Gastrocnemius medialis (tissue), 4 donors: Measurements from ENCODE around the gene TAOK3. TPM values are rescaled to one million over a fixed set of nuclear protein-coding genes. Genes with fewer than 3 reads are reported as not detected.

Experiments
- ATAC-seq, 2 donors: fragments of 150-250 bp; one replicate each; pipeline ENCODE4 v1.9.1; 2016
- DNase-seq, 2 donors: peaks; one replicate each; pipeline ENCODE4 v3.0.0-alpha.2; 2019
- H3K27ac ChIP-seq, 4 donors: fragments of 200-600 bp; sonication (generic); 1 replicate in 1 of 4; 2 replicates in 3 of 4; pipeline ENCODE4 v1.5.1; 2016 to 2018; ENCODE audit warnings: mild to moderate bottlenecking in 2 of 4, moderate library complexity in 1 of 4
- H3K27me3 ChIP-seq, 3 donors: fragments of 200-600 bp; sonication (generic) in 2 of 3; 1 replicate in 1 of 3; 2 replicates in 2 of 3; pipeline versions ENCODE4 v1.5.1 to v1.6.0; 2016 to 2019; ENCODE audit warnings: mild to moderate bottlenecking in 1 of 3, moderate library complexity in 1 of 3
- H3K36me3 ChIP-seq, 2 donors: fragments of 200-600 bp; sonication (generic) in 1 of 2; one replicate each; pipeline ENCODE4 v1.5.1; 2017 to 2018
- H3K4me1 ChIP-seq, 2 donors: fragments of 200-600 bp; sonication (generic) in 1 of 2; one replicate each; pipeline ENCODE4 v1.5.1; 2016 to 2017; ENCODE audit warnings: mild to moderate bottlenecking in 2 of 2
- H3K4me3 ChIP-seq, 4 donors: fragments of 200-600 bp; sonication (generic) in 3 of 4; 1 replicate in 1 of 4; 2 replicates in 3 of 4; pipeline ENCODE4 v1.5.1; 2016 to 2019; ENCODE audit warnings: mild to moderate bottlenecking in 2 of 4
- H3K9me3 ChIP-seq, 3 donors: fragments of 200-600 bp; sonication (generic) in 2 of 3; 1 replicate in 1 of 3; 2 replicates in 2 of 3; pipeline ENCODE4 v1.5.1; 2016 to 2019
- POLR2A ChIP-seq, 2 donors: fragments of 450-650 bp; IDR thresholded peaks; one replicate each; pipeline ENCODE4 v1.6.1; 2017; ENCODE audit warnings: antibody characterized with exemption in 2 of 2, mild to moderate bottlenecking in 2 of 2, moderate library complexity in 2 of 2
- in situ Hi-C, 4 donors: fragments of 200-750 bp; cut with MboI; loops; one replicate each; pipeline versions ENCODE4 v1.15.0 to v1.8.0; 2017; ENCODE audit warnings: low sequenced_read_pairs in 4 of 4
- intact Hi-C: fragments of 100-400 bp; cut with DNase I; formaldehyde crosslinking; loops from one replicate; pipeline ENCODE4 v1.15.1; 2023; ENCODE audit warnings: low total_unique reads
- total RNA-seq, 4 donors: library from RNA; depleted of rRNA; stranded (reverse); fragments of >200 nt; gene quantifications; one replicate each; pipeline versions ENCODE4 v1.1.0 to v1.2.3, GENCODE V29; 2016
- TF ChIP-seq, protein P1 (sequence below), 5 experiments: fragments of 450-650 bp in 3 of 5; fragments of 200-600 bp in 2 of 5; sonication (generic) in 2 of 5; IDR thresholded peaks in 4 of 5; conservative IDR thresholded peaks in 1 of 5; 1 replicate in 4 of 5; 2 replicates in 1 of 5; pipeline ENCODE4 v1.5.1; 2016 to 2019; ENCODE audit warnings: antibody characterized with exemption in 5 of 5, mild to moderate bottlenecking in 3 of 5, moderate library complexity in 3 of 5

Gene TAOK3
- total RNA-seq, 4 donors from 2014 or later, result 13.5 to 24.5 (median 15.1) TPM

DNA sequence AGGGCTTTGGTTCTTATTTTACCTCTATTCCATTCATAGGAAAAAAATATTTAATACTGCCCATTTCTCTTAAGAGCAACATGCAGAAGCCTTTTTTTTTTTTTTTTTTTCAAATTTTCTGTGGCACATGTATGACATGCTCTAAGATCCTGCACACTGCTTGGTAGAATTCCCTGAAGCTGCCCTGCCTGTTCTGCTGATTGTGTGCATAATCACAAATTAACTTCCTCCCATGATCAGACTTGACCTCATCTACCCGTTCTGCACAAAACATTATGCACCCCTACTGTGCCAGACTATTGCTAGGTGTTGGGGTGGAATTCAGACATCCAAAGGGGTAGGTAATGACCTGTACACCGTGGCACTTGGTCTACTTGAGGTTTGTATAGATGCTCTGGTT is 25.8 kb upstream of the TAOK3 start:
- intact Hi-C loops (no loop called here), in situ Hi-C loops (no loop called here)
- Histone ChIP-seq H3K36me3 (peaks cover 0 to 50% of the 10 kb centered on the region in 2 donors), H3K4me3 (no peak overlapping the region), H3K27ac (no peak overlapping the region), H3K4me1 (peaks cover 0 to 12% of the 10 kb centered on the region in 2 donors), H3K27me3 (no peaks in the 10 kb centered on the region), H3K9me3 (no peaks in the 10 kb centered on the region)
- no peak for TF ChIP-seq POLR2A (IDR thresholded peaks at IDR 0.05)
- TF ChIP-seq, protein P1, sequence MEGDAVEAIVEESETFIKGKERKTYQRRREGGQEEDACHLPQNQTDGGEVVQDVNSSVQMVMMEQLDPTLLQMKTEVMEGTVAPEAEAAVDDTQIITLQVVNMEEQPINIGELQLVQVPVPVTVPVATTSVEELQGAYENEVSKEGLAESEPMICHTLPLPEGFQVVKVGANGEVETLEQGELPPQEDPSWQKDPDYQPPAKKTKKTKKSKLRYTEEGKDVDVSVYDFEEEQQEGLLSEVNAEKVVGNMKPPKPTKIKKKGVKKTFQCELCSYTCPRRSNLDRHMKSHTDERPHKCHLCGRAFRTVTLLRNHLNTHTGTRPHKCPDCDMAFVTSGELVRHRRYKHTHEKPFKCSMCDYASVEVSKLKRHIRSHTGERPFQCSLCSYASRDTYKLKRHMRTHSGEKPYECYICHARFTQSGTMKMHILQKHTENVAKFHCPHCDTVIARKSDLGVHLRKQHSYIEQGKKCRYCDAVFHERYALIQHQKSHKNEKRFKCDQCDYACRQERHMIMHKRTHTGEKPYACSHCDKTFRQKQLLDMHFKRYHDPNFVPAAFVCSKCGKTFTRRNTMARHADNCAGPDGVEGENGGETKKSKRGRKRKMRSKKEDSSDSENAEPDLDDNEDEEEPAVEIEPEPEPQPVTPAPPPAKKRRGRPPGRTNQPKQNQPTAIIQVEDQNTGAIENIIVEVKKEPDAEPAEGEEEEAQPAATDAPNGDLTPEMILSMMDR (IDR thresholded peaks at IDR 0.05 in 4 of 5, conservative IDR thresholded peaks at IDR 0.05 in 1 of 5), result no peak
- ATAC-seq (no peak), DNase-seq (no peak)

DNA sequence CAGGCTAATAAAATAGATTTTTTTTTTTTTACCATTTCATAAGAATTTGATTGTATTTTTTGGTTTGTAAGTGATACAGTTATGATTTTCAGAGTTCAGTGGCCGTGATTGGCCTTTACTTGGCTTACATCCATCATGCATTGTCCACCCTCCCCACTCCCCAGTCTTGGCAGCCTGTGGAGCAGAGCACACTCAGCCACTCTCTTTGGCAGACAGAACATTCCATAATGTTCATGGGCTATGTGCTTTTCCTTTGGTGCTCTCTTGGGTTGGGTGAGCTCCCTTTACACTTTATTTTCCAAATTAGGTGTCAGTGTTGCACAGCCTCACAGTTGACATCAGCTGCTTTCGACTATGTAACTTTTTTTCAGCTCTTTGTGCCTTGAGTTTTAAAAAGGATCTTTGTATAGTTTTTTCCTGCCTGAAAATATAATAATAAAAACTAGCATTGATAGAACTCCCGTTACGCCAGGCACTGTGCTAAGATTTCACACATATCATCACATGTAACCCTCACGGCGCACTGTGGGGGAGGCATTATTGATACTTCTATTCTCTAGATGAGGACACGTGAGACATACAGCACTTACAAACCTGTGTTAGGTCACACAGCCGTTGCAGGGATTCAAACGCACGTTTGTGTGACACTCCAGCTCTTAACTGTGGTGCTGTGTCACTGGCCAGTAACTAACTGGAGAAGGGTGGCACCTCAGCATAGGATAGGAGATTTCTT is 25.2 kb upstream of the TAOK3 start:
- H3K27ac ChIP-seq, result no peak overlapping the region

DNA sequence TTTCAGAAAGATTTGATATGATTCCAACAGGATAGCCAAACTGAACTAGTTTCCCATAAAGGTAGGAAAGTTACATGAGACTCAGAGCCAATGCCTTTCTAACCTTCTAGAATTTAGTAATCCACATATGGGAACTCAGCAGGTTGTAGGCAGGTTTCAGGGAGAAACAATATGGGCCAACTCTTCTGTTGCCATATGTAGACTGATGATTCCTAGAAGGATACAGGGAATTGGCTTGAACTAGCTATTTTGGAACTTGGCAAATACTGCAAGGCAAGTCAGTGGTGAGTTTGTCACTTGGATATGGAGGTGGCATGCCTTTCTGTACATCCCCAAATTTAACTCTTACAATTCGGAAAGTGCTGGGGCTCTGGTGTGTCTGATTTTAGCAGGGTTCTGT is 19.1 kb upstream of the TAOK3 start:
- in situ Hi-C loops, result no loop called here
- ATAC-seq (no peak), DNase-seq (no peak)
- Histone ChIP-seq H3K4me3 (no peak overlapping the region), H3K27me3 (no peaks in the 10 kb centered on the region), H3K4me1 (peaks cover 11 to 13% of the 10 kb centered on the region in 2 donors), H3K9me3 (no peaks in the 10 kb centered on the region), H3K36me3 (peaks cover 0 to 68% of the 10 kb centered on the region in 2 donors), H3K27ac (peak overlapping the region in 1 of 4 donors; percentile 44)
- intact Hi-C loops, result no loop called here
- TF ChIP-seq, protein P1 (IDR thresholded peaks at IDR 0.05 in 4 of 5, conservative IDR thresholded peaks at IDR 0.05 in 1 of 5), result no peak
- TF ChIP-seq POLR2A (IDR thresholded peaks at IDR 0.05), result no peak

More for the DNA sequence above, 25.2 kb upstream of the TAOK3 start:
- intact Hi-C loops (no loop called here), in situ Hi-C loops (no loop called here)
- no peak overlapping the region for H3K4me3 ChIP-seq
- DNase-seq, result no peak
- no peaks in the 10 kb centered on the region for H3K9me3 ChIP-seq
- ATAC-seq, result no peak
- H3K4me1 ChIP-seq, result peaks cover 0 to 15% of the 10 kb centered on the region in 2 donors
- H3K27me3 ChIP-seq, result no peaks in the 10 kb centered on the region
- H3K36me3 ChIP-seq, result peaks cover 0 to 48% of the 10 kb centered on the region in 2 donors
- TF ChIP-seq POLR2A (IDR thresholded peaks at IDR 0.05), result no peak
- TF ChIP-seq, protein P1 (IDR thresholded peaks at IDR 0.05 in 4 of 5, conservative IDR thresholded peaks at IDR 0.05 in 1 of 5), result no peak

DNA sequence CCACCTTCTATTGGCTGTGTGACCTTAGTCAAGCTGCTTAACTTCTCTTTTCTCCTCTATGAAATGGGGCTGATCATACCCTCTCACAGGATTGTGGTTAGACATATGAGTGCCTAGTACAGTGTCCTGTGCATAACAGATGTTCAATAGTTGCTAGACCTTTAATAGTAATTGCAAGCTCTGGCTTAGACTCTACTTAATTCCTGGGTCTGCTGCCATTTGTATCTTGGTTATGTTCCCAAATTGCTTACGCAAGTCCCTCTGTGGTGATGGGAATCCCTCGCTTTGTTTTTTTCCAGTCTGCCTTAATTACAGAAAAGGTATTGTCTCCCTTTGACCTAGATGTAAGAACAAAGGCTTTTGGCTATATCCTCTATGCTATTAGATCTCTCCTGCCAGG is 18.7 kb upstream of the TAOK3 start:
- Histone ChIP-seq H3K9me3 (no peaks in the 10 kb centered on the region), H3K36me3 (peaks cover 0 to 72% of the 10 kb centered on the region in 2 donors), H3K27ac (peak overlapping the region in 1 of 4 donors; percentile 44), H3K27me3 (no peaks in the 10 kb centered on the region), H3K4me3 (no peak overlapping the region), H3K4me1 (peaks cover 11 to 13% of the 10 kb centered on the region in 2 donors)
- peak in 1 of 2 donors; percentile 34 for ATAC-seq
- in situ Hi-C loops (no loop called here), intact Hi-C loops (no loop called here)
- DNase-seq, result no peak
- no peak for TF ChIP-seq POLR2A (IDR thresholded peaks at IDR 0.05)
- TF ChIP-seq, protein P1 (IDR thresholded peaks at IDR 0.05 in 4 of 5, conservative IDR thresholded peaks at IDR 0.05 in 1 of 5), result no peak
